Measurements from ENCODE around the gene MAGI2.

Gene MAGI2

DNA sequence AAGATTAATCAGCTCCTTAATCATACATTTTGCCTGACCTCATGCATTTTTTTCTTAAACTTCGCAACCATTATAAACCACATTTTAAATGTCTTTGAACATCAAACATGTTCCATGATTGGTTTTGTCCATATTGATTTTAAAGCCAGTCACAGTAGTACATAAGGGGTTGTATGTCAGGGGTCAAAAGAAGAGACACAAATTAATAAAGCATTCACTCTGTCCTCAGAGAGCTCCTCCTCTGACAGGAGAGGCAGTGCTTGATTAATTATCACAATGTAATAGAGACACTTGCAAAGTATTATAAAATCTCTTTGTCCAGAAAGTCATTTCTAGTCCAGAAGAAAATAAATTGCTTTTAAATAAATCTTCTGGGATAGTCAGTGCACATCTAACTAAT is 195.5 kb downstream of the MAGI2 start:
- DNase-seq (ENCODE audit: low spot score), result no peak

DNA sequence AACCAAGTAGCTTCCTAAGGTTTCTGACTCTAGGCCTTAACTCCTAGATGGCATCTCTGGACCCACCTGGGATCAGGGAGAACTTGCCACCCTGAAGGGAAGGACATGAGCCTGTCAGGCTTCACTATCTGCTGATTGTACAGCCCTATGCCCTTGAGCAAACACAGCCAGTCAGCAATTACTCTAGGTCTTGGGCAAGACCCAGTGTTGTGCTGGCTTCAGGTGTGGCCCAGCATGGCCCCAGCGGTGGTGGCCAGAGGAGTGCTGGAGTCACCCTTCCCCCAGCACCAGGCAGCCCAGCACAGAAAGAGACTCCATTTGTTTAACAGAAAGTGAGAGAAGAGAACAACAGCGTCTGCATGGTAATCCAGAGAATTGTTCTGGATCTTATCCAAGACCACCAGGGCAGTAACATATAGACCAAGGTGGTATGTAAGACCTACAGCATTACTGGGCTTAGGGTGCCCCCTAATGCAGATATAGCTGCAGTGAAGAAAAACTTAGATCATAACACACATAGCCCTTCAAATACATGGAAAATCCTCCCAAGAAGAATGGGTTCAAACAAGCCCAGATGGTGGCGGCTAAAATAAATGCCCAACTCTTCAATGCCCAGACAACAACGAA is 207.7 kb downstream of the MAGI2 start:
- DNase-seq (ENCODE audit: low spot score), result no peak

- DNase-seq (ENCODE audit: low spot score), result no peak
Measured at GRCh38 chr7:79244482-79244881, 209.0 kb downstream of the MAGI2 start.

- DNase-seq (ENCODE audit: low spot score), result no peak
Measured at GRCh38 chr7:79241288-79242060, 212.0 kb downstream of the MAGI2 start.

DNA sequence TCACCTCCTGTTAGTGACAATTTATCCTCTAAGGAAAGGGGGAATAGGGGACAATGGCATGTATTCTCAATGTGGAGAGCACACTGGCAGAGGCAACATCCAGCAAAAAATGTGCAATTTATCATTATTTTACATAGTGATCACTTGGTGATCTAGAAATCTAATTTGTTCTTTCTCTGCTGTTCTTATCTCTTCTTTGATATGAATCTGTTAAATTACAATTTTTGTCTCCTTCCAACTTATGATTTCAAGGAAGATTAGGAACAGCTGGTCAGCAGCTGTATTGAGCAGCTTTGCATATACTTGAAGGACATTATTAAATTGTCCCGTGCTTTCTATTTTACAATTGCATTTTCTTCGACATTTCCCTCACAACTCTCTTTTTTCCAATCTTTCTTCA is 213.1 kb downstream of the MAGI2 start:
- no peak for DNase-seq (ENCODE audit: low spot score)

DNA sequence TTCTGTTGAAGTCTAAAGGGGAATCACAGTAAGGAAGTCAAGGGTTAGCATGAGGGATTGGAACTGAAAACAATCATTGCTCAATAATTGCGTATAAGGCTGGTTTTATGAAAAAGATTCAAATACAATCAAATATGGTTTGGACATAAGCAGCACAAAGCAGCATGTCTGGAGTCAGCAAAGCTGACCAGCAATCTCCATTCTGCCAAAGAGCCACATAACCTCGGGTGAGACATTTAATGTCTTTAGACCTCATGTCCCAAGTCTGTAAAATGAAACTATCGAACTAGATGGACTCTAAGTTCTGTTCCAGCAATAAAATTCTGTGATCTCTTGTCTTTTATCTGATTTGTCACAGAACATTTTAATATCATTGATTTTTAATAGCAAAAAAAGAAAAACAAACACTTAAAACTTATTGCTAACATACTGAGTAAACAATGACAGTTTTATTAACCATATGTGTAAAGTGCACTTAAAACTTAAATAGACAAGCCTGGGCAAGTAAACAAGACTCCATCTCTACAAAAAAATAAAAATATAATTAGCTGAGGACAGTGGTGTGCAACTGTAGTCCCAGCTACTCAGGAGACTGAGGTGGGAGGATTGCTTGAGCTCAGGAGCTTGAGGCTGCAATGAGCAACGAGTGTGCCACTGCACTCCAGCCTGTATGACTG is 217.0 kb downstream of the MAGI2 start:
- DNase-seq (ENCODE audit: low spot score), result no peak

GRCh38 chr7:79227044-79227443 is 226.4 kb downstream of the MAGI2 start:
- no peak for DNase-seq (ENCODE audit: low spot score)

GRCh38 chr7:79221211-79221610 is 232.3 kb downstream of the MAGI2 start:
- no peak for DNase-seq (ENCODE audit: low spot score)

- no peak for DNase-seq (ENCODE audit: low spot score)
Measured at GRCh38 chr7:79217976-79218626, 235.4 kb downstream of the MAGI2 start.

- DNase-seq (ENCODE audit: low spot score), result no peak
Measured at GRCh38 chr7:79217468-79217867, 236.0 kb downstream of the MAGI2 start.

- DNase-seq (ENCODE audit: low spot score), result no peak
Measured at GRCh38 chr7:79216236-79216635, 237.2 kb downstream of the MAGI2 start.

DNA sequence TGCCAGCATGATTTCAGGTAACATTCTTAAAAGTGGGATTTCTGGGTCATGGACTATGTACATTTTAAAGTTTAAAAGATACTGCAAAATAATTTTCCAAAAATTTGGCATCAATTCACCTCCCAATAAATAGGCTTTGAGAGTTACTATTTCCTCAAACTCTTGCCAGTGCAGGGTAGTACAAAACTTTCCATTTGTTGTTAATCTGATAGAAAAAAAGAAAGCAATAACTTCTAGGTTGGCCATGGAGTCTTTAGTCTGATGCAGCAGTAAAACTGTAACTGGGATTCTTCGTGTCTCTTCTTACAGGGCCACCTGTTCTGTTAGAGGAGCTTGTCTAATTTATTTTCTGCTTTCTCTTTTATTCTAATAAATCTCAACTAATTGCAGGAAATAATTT is 241.1 kb downstream of the MAGI2 start:
- no peak for DNase-seq (ENCODE audit: low spot score)

DNA sequence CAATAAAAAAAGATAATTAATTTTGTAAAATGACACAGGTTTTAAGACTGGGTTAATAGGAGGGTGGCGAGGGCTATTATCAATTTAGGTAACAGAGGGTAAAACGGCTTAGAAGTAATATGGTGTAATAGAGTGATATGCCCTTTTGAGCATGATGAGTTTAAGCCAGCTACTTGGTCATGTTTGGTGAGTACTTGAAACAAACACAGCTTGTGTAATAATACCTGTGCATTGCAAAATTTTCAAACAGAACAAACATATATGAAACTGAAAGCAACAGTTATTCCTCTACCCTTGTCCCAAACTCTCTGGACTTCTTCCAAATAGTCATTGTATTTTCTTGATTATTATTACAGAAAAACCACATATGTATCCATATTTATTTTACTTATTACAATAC is 241.7 kb downstream of the MAGI2 start:
- DNase-seq (ENCODE audit: low spot score), result no peak

GRCh38 chr7:79199961-79200360 is 253.5 kb downstream of the MAGI2 start:
- no peak for DNase-seq (ENCODE audit: low spot score)

GRCh38 chr7:79199266-79199665 is 254.2 kb downstream of the MAGI2 start:
- no peak for DNase-seq (ENCODE audit: low spot score)

DNA sequence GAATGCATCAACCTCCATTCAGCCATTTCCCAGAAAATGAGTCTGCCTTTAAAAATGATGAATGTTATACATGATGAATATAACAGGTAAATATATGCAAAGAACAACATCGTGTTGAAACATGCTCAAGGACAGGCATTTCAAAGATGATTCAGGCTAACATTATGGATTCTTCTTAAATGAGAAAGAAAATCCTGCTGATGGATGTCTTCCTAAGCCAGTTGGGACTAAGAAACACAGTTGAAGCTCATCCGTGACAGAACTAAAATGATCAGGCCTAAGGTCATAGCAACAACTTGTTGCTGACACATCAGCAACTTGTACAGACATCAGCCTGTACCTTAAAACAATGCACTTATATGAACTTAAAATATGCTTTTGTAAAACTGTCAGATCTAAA is 267.9 kb downstream of the MAGI2 start:
- no peak for DNase-seq (ENCODE audit: low spot score)

GRCh38 chr7:79182283-79182682 is 271.2 kb downstream of the MAGI2 start:
- no peak for DNase-seq (ENCODE audit: low spot score)

- DNase-seq (ENCODE audit: low spot score), result no peak
Measured at GRCh38 chr7:79180533-79180932, 272.9 kb downstream of the MAGI2 start.

DNA sequence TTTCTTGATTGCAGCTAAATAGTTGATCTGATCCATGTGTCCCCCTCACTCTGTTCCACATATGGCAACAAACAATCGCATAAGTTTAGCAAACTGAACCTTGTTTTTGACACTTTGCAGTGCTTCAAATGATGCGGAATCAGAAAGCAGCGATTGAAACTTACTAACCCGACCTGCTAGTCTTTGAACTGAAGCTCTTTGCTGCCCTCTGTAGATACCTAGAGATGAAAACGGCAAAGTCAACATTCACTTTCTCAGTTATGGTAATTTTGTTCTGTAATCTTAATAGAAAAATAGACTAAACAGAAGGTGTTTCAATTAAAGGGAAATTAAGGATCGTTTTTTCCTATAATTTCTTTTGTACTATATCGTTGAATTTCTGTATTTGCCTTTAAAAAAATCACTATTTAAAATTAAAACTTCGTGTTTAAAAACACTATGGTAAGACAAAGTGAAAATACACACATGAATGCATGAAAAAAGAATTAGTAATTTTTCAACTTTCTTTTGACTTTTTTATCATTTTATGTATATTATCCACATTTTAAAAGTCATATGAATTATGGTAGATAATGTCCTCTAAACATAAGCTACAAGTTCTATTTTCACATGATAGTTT is 276.5 kb downstream of the MAGI2 start:
- DNase-seq (ENCODE audit: low spot score), result no peak

- no peak for DNase-seq (ENCODE audit: low spot score)
Measured at GRCh38 chr7:79175374-79175773, 278.1 kb downstream of the MAGI2 start.

- no peak for DNase-seq (ENCODE audit: low spot score)
Measured at GRCh38 chr7:79165225-79165624, 288.2 kb downstream of the MAGI2 start.

GRCh38 chr7:79159040-79159664 is 294.3 kb downstream of the MAGI2 start:
- DNase-seq (ENCODE audit: low spot score), result no peak
